ENCODE results near the gene LMCD1.

DNA sequence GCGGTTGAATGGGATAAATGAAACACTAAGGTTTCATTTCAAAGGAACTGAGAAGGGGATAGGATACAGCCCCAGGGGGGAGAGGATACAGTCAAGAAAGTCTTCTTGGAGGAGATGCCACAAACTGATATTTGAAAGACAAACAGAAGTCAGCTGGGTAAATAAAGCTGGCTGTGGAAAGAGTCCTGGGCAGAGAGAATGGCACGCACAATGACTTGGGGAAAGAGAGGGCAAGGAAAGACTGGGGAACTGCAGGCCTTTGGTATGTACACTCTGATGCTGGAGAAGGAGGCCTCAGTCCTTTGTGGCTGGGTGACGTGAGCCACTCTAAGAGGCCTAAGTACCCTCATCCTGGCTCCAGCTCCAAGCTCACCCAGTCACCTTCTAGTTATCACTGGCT lies 45.2 kb upstream of the LMCD1 start:
- no peak for TF ChIP-seq EZH2phosphoT487 (IDR thresholded peaks at IDR 0.05; ENCODE audit: borderline replicate concordance, low read depth)
- TF ChIP-seq, protein P1, sequence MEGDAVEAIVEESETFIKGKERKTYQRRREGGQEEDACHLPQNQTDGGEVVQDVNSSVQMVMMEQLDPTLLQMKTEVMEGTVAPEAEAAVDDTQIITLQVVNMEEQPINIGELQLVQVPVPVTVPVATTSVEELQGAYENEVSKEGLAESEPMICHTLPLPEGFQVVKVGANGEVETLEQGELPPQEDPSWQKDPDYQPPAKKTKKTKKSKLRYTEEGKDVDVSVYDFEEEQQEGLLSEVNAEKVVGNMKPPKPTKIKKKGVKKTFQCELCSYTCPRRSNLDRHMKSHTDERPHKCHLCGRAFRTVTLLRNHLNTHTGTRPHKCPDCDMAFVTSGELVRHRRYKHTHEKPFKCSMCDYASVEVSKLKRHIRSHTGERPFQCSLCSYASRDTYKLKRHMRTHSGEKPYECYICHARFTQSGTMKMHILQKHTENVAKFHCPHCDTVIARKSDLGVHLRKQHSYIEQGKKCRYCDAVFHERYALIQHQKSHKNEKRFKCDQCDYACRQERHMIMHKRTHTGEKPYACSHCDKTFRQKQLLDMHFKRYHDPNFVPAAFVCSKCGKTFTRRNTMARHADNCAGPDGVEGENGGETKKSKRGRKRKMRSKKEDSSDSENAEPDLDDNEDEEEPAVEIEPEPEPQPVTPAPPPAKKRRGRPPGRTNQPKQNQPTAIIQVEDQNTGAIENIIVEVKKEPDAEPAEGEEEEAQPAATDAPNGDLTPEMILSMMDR (IDR thresholded peaks at IDR 0.05) = no peak
- no peak for TF ChIP-seq RAD21 (IDR thresholded peaks at IDR 0.05; ENCODE audit: low read length)
- TF ChIP-seq, protein P2, sequence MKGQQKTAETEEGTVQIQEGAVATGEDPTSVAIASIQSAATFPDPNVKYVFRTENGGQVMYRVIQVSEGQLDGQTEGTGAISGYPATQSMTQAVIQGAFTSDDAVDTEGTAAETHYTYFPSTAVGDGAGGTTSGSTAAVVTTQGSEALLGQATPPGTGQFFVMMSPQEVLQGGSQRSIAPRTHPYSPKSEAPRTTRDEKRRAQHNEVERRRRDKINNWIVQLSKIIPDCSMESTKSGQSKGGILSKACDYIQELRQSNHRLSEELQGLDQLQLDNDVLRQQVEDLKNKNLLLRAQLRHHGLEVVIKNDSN (IDR thresholded peaks at IDR 0.05; ENCODE audit: borderline replicate concordance, low read depth) = no peak
- no peak for TF ChIP-seq MEF2A (IDR thresholded peaks at IDR 0.05; ENCODE audit: borderline replicate concordance, low read depth)
- TF ChIP-seq SMC3 (IDR thresholded peaks at IDR 0.05; ENCODE audit: low read depth, low read length) = no peak
- TF ChIP-seq CHD2 (IDR thresholded peaks at IDR 0.05; ENCODE audit: low read length, partially characterized antibody) = no peak
- TF ChIP-seq RFX5 (IDR thresholded peaks at IDR 0.05; ENCODE audit: low read length) = no peak
- TF ChIP-seq MXI1 (IDR thresholded peaks at IDR 0.05; ENCODE audit: low read depth, low read length) = no peak
